ENCODE measurements around the gene TUT4.

The TUT4 gene

DNA sequence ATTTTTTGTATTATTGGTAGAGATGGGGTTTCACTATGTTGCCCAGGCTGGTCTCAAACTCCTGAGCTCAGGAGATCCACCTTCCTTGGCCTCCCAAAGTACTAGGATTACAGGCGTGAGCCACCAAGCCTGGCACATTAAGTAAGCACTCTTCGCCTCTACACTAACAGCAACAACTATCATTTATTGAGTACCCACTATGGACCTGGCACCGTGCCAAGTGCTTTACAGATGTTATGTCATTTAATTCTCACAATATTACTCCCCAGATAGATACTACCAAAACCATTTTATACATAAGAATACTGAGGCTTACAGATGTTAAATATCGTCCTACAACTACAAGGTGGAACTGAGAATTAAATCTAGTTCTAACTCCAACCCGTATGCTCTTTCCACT lies 50.1 kb downstream of the TUT4 start:
- Histone ChIP-seq H3K9ac (ENCODE audit: low read length) (no peak overlapping the region), H3K79me2 (ENCODE audit: low read length) (no peaks in the 10 kb centered on the region), H3F3A (ENCODE audit: insufficient read depth, low read length) (no peaks in the 10 kb centered on the region), H3K4me1 (ENCODE audit: low read length) (no peaks in the 10 kb centered on the region), H3K27ac (ENCODE audit: low read length) (no peak overlapping the region), H3K27me3 (replicated peaks; ENCODE audit: insufficient read depth, low read length) (no peaks in the 10 kb centered on the region), H2AFZ (ENCODE audit: low read length) (no peak overlapping the region), H4K20me1 (ENCODE audit: insufficient read depth, low read length) (no peaks in the 10 kb centered on the region), H3K9me3 (replicated peaks; ENCODE audit: insufficient read depth, low read length) (no peaks in the 10 kb centered on the region), H3K9me2 (replicated peaks; ENCODE audit: insufficient read depth, low read length) (no peaks in the 10 kb centered on the region), H3K4me2 (ENCODE audit: low read depth, low read length) (no peak overlapping the region), H3K4me3 (ENCODE audit: low read length) (no peak overlapping the region), H3K36me3 (replicated peaks; ENCODE audit: insufficient read depth, low read length) (no peaks in the 10 kb centered on the region)
- DNase-seq, result no peak
- no peak for TF ChIP-seq CTCF (IDR thresholded peaks at IDR 0.05; ENCODE audit: low read length)
- no peak for TF ChIP-seq EZH2phosphoT487 (IDR thresholded peaks at IDR 0.05; ENCODE audit: low read length)
- no peak for TF ChIP-seq EZH2 (optimal IDR thresholded peaks at IDR 0.05; ENCODE audit: low read depth, low read length)

DNA sequence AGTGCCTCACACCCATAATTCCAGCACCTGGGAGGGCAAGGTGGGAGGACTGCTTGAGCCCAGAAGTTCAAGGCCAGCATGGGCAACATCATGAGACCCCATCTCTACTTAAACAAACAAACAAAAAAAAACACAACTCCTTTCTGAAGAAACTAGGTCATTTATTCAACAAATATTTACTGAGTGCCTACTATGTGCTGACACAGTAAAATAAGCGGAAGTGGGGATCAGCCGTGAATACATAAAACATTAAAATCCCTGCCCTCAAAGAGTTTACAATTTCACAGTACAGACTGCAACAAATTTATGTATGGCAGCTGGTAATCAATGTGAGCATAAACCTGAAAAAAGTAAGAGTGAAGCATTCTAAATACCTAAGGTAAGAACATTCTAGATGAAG lies 65.3 kb downstream of the TUT4 start:
- Histone ChIP-seq H3K4me1 (ENCODE audit: low read length) (no peaks in the 10 kb centered on the region), H3K9me3 (replicated peaks; ENCODE audit: insufficient read depth, low read length) (no peaks in the 10 kb centered on the region), H3K9me2 (replicated peaks; ENCODE audit: insufficient read depth, low read length) (no peaks in the 10 kb centered on the region), H3K27me3 (replicated peaks; ENCODE audit: insufficient read depth, low read length) (no peaks in the 10 kb centered on the region), H3K4me2 (ENCODE audit: low read depth, low read length) (no peak overlapping the region), H3F3A (ENCODE audit: insufficient read depth, low read length) (no peaks in the 10 kb centered on the region), H3K4me3 (ENCODE audit: low read length) (no peak overlapping the region), H3K9ac (ENCODE audit: low read length) (no peak overlapping the region), H3K27ac (ENCODE audit: low read length) (no peak overlapping the region), H3K36me3 (replicated peaks; ENCODE audit: insufficient read depth, low read length) (no peaks in the 10 kb centered on the region; the same call in 1 of the 2 replicates), H3K79me2 (ENCODE audit: low read length) (no peaks in the 10 kb centered on the region), H4K20me1 (ENCODE audit: insufficient read depth, low read length) (no peaks in the 10 kb centered on the region), H2AFZ (ENCODE audit: low read length) (no peak overlapping the region)
- DNase-seq, result no peak
- TF ChIP-seq EZH2 (optimal IDR thresholded peaks at IDR 0.05; ENCODE audit: low read depth, low read length) (no peak), EZH2phosphoT487 (IDR thresholded peaks at IDR 0.05; ENCODE audit: low read length) (no peak), CTCF (IDR thresholded peaks at IDR 0.05; ENCODE audit: low read length) (no peak)

- Histone ChIP-seq H3F3A (ENCODE audit: insufficient read depth, low read length) (no peaks in the 10 kb centered on the region), H3K36me3 (replicated peaks; ENCODE audit: insufficient read depth, low read length) (no peaks in the 10 kb centered on the region)
Observed at GRCh38 chr1:52482326-52483004, 70.4 kb downstream of the TUT4 start.

More at GRCh38 chr1:52482326-52483004, 70.4 kb downstream of the TUT4 start:
- Histone ChIP-seq H4K20me1 (ENCODE audit: insufficient read depth, low read length) (no peaks in the 10 kb centered on the region), H3K27me3 (replicated peaks; ENCODE audit: insufficient read depth, low read length) (no peaks in the 10 kb centered on the region), H3K4me3 (ENCODE audit: low read length) (no peak overlapping the region), H3K9ac (ENCODE audit: low read length) (no peak overlapping the region), H2AFZ (ENCODE audit: low read length) (no peak overlapping the region), H3K9me3 (replicated peaks; ENCODE audit: insufficient read depth, low read length) (no peaks in the 10 kb centered on the region), H3K4me1 (ENCODE audit: low read length) (no peaks in the 10 kb centered on the region), H3K9me2 (replicated peaks; ENCODE audit: insufficient read depth, low read length) (no peaks in the 10 kb centered on the region), H3K27ac (ENCODE audit: low read length) (no peak overlapping the region), H3K4me2 (ENCODE audit: low read depth, low read length) (no peak overlapping the region), H3K79me2 (ENCODE audit: low read length) (no peaks in the 10 kb centered on the region)
- DNase-seq, result no peak
- TF ChIP-seq EZH2 (optimal IDR thresholded peaks at IDR 0.05; ENCODE audit: low read depth, low read length) (no peak), CTCF (IDR thresholded peaks at IDR 0.05; ENCODE audit: low read length) (no peak), EZH2phosphoT487 (IDR thresholded peaks at IDR 0.05; ENCODE audit: low read length) (no peak)
